ENCODE results near the gene ZCCHC14. TPM values are rescaled to one million over a fixed set of nuclear protein-coding genes. Genes with fewer than 3 reads are reported as not detected.

The ZCCHC14 gene
- 10 to 100 TPM in 3 of 4 donors, 1 to 10 TPM in 1; 8.9 to 20.5 (median 10.8) TPM for total RNA-seq

DNA sequence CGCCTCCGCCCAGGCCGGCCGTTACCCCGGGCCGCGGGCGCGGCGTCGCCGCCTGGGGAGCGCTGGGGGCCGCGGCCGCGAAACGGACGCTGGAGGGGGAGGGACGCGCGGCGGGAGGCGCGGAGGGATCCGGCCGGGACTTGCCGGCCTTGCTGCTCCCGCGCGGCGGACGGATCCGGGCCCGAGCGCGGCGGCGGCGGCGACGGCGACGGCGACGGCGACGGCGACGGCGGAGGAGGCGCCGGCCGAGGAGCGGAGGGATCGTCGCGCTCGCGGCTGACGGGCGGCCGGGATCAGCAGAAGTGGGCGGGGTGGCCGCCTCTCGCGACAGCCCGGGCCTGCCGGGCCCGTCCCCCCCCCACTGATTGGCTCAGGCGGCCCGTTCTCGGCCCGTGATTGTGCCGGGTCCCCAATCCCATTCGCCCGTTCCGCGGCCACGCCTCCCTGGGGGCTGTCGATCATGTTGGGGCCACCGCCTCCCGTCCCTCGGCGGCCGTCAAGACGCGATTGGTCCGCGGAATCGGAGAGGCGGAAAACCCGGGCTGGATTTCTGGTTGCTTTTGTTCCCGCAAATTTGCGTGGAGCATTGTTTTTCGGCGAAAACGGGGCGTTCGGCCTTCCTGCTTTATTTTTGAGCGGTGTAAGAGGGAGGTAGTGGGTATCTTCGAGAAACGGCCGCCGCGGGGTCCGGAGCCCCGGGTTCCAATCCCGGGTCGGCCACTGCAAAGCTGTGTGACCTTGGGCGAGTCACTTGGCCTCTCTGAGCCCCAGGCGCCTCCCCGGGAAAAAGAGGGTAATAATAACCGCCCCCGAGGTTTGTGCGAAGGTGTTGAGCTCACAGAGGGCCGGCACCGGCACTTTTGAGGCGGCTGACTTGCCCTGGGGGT, at the start of gene ZCCHC14:
Gene ZCCHC14 (minus strand): TSS at position 304 of the 887 bp plus-strand sequence. CDS start 786 bp downstream, outside the sequence.
- TF ChIP-seq, protein P1, sequence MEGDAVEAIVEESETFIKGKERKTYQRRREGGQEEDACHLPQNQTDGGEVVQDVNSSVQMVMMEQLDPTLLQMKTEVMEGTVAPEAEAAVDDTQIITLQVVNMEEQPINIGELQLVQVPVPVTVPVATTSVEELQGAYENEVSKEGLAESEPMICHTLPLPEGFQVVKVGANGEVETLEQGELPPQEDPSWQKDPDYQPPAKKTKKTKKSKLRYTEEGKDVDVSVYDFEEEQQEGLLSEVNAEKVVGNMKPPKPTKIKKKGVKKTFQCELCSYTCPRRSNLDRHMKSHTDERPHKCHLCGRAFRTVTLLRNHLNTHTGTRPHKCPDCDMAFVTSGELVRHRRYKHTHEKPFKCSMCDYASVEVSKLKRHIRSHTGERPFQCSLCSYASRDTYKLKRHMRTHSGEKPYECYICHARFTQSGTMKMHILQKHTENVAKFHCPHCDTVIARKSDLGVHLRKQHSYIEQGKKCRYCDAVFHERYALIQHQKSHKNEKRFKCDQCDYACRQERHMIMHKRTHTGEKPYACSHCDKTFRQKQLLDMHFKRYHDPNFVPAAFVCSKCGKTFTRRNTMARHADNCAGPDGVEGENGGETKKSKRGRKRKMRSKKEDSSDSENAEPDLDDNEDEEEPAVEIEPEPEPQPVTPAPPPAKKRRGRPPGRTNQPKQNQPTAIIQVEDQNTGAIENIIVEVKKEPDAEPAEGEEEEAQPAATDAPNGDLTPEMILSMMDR (IDR thresholded peaks at IDR 0.05), result no peak
- ATAC-seq (ENCODE audit: low FRiP score) (peak; percentile 98), DNase-seq (ENCODE audit: low spot score) (peak; percentile 97)

DNA sequence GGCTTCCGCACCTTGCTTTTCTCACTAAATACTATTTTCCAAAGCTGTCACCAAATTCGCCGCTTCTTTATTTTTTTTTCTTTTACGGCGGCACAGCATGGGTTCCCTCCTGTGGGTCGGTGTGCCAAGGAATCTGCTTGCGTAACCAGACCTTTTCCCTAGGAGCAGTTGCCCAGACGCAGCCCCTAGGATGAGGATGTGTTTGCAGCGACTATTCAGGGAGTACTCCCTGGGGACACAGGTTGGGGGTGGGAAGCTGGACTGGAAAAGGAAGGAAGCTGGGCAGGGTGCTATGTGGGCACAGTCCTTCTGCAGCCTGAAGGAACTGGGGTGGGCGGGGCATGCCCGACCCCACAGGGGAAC, 49.0 kb upstream of the ZCCHC14 start:
- DNase-seq (ENCODE audit: low spot score), result no peak
- ATAC-seq (ENCODE audit: low FRiP score), result no peak
- TF ChIP-seq, protein P1 (IDR thresholded peaks at IDR 0.05), result no peak

DNA sequence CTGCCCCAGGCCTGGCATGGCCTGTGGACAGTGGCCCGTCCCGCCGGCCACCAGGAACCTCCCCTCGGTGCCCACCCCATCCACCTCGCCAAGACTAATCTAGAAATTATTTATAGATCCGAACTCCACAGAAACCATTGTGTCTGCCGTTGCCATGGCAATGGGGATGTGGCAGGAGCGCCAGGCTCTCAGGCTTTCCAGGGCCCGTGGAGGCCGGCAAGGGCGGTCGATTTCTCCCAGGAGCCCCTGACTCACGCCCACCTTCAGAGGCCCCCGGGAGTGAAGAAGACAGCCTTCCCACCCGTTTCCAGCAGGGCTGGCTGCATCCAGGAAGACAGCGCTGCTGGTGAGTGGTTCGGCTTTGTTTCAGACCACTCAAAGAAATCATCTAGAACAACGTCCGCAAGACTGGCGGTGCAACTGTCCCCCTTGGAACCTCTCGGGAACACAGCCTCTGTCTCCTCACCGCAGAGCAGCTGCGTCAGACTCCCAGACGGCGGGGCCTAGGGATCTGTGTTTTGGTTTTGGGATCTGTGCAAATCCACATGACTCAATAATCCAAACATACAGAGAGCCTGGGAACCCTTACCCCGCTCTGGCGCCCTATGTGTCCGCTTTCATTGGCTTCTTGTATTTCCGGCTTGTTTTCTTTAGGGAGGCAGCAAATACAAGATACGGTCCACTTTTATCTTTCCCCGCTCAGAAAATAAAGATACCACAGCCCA, 48.5 kb upstream of the ZCCHC14 start:
- ATAC-seq (ENCODE audit: low FRiP score) (no peak), DNase-seq (ENCODE audit: low spot score) (no peak)
- TF ChIP-seq, protein P1 (IDR thresholded peaks at IDR 0.05), result no peak

DNA sequence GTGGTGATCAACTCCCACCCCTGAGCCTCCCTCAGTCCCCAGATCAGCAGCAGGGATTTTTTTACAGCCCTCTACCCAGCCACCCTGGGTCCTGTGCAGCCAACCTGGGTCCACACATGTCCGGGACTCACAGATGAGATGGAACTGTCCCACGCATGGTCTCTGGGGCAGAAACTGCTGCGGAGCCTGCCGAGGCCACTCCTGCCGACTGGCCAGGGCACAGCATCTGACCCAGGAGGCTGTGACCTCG, 48.0 kb upstream of the ZCCHC14 start:
- DNase-seq (ENCODE audit: low spot score), result no peak
- ATAC-seq (ENCODE audit: low FRiP score), result no peak
- TF ChIP-seq, protein P1 (IDR thresholded peaks at IDR 0.05), result no peak

DNA sequence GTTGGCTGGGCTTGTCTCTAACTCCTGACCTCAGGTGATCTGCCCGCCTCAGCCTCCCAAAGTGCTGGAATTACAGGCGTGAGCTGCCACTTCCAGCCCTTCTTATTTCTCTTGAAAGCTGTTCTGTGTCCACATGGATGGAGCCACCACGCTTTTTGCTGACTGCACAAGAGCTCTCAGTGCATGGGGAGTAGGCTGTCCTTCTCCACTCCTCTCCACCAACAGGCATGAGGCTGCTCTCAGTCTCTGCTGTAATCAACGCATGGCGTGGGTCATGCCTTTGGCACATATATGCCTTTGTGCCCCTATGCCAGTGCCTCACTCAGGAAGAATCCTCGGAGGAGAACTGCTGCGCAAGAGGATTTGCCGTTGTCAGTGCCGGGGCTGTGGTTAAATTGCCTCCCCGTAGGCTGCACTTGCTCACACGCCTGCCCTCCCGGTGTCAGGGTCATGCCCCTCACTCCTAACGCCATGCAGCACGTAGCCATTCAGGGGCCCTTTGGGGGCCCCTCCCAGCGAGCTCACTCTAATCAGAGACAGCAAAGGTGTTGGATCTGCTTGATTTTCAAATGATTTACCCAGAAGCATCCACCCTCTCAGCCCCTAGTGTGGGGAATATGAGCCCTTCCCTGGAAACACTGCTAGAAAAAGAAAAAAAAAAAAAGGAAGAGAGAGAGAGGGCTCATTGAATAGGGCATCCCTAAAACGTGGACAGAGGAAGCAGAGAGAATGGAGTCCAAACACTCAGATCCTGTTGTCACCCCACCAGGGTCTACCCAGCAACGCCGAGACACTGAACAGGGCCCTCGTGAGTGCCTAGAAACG, 47.5 kb upstream of the ZCCHC14 start:
- TF ChIP-seq, protein P1 (IDR thresholded peaks at IDR 0.05), result no peak
- no peak for ATAC-seq (ENCODE audit: low FRiP score)
- no peak for DNase-seq (ENCODE audit: low spot score)

DNA sequence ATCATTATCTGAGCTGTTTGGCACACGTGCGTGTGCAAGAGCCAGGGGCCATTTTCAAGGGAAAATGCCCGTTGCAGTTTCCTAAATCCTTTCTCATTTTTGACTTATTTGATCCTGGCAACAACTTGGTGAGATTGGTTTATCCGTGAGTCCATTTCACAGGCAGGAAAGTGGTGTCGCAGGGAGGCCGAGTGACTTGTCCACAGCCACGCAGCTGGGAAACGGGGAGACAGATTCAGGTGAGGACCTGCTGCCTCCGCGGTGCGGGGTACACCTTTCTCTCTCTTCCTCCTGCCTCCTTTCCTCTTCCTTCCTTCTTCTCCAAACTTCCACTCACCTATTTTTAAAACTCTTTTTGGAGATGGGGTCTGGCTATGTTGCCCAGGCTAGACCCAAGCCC, 46.3 kb upstream of the ZCCHC14 start:
- ATAC-seq (ENCODE audit: low FRiP score) (no peak), DNase-seq (ENCODE audit: low spot score) (no peak)
- TF ChIP-seq, protein P1 (IDR thresholded peaks at IDR 0.05), result no peak

Data from omental fat pad (tissue), 4 donors.